Transverse colon (tissue), 4 donors: Measurements from ENCODE around the gene ZNF521.

ENCODE experiments used
- EP300 ChIP-seq: sonication (generic); formaldehyde crosslinking; IDR thresholded peaks from one replicate; pipeline ENCODE4 v1.6.1; 2017; ENCODE audit warnings: antibody characterized with exemption, low read depth
- POLR2A ChIP-seq: fragments of 450-650 bp; IDR thresholded peaks from one replicate; pipeline ENCODE4 v1.6.1; 2016; ENCODE audit warnings: antibody characterized with exemption, mild to moderate bottlenecking, moderate library complexity
- POLR2AphosphoS5 ChIP-seq, 3 donors: sonication (generic); formaldehyde crosslinking; IDR thresholded peaks; one replicate each; pipeline ENCODE4 v1.6.1; 2016; ENCODE audit warnings: antibody characterized with exemption in 3 of 3
- TF ChIP-seq, protein P1 (sequence below), 5 experiments: fragments of 200-600 bp in 3 of 5; fragments of 450-650 bp in 2 of 5; sonication (generic) in 3 of 5; IDR thresholded peaks; 1 replicate in 2 of 5; 2 replicates in 3 of 5; pipeline ENCODE4 v1.5.1; 2016 to 2017; ENCODE audit warnings: antibody characterized with exemption in 5 of 5, inconsistent platforms in 3 of 5, mild to moderate bottlenecking in 2 of 5, moderate library complexity in 1 of 5

DNA sequence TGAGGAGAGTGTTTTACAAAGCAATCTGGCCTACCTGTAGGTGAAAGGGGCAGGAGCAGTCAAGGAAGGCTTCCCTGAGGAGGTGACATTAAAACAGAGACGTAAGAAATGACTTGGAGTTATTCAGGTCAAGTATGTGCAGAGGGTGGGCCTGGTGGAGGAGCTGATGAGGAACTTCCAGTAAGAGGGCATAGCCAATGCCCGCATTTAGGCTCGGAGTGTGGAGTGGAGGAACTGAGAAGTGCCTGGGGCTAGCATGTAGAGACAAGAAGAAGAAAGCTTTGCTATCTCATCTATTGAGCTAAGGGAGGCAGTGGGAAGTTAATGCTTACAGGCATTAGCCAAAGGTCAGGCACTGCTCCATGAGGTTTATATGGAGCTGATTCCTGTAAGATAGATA lies 312.2 kb downstream of the ZNF521 start:
- TF ChIP-seq, protein P1, sequence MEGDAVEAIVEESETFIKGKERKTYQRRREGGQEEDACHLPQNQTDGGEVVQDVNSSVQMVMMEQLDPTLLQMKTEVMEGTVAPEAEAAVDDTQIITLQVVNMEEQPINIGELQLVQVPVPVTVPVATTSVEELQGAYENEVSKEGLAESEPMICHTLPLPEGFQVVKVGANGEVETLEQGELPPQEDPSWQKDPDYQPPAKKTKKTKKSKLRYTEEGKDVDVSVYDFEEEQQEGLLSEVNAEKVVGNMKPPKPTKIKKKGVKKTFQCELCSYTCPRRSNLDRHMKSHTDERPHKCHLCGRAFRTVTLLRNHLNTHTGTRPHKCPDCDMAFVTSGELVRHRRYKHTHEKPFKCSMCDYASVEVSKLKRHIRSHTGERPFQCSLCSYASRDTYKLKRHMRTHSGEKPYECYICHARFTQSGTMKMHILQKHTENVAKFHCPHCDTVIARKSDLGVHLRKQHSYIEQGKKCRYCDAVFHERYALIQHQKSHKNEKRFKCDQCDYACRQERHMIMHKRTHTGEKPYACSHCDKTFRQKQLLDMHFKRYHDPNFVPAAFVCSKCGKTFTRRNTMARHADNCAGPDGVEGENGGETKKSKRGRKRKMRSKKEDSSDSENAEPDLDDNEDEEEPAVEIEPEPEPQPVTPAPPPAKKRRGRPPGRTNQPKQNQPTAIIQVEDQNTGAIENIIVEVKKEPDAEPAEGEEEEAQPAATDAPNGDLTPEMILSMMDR (IDR thresholded peaks at IDR 0.05): no peak
- no peak for TF ChIP-seq EP300
- no peak for TF ChIP-seq POLR2AphosphoS5 (IDR thresholded peaks at IDR 0.05)
- no peak for TF ChIP-seq POLR2A
